Measurements from ENCODE around the gene CNKSR2.

DNA sequence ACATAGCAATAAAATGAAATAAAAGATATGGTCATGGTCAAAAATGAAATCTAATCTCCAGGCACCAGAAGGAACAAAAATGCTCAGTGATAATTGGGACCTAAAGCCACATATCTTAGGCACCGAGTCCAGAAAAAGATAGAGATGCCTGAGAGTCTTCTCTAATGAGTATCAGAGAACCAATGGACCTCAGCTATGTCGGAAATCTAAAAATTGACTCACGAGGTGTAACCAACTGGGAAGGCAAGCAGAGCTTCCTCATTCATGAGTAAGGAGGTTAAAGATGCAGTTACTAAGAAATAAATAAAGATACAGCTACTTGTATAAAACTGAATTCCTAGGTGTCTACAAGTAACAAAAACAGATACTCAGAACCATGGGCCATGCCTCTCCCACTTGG lies 211.8 kb downstream of the CNKSR2 start:
- TF ChIP-seq POLR2AphosphoS5 (IDR thresholded peaks at IDR 0.05; ENCODE audit: borderline replicate concordance, low read depth, low read length) (no peak), FOXP2 (optimal IDR thresholded peaks at IDR 0.05; ENCODE audit: control extremely low read depth, extremely low read length, insufficient read depth) (no peak)
